HCT116 (cell line): ENCODE measurements around the gene TENM4. TPM values are rescaled to one million over a fixed set of nuclear protein-coding genes. Genes with fewer than 3 reads are reported as not detected.

Source experiments
- ATAC-seq: fragments of 200-7000 bp; cut with Tn5 transposase; 2 replicates; pipeline ENCODE4 v1.9.1; 2020; ENCODE audit warnings: mild to moderate bottlenecking, moderate library complexity
- BruUV-seq: library from RNA; stranded (reverse); fragments of 400-500 nt; replicated peaks from 2 replicates; lab custom pipeline; 2021; lab: Mats Ljungman, UMichigan
- CTCF ChIA-PET: fragments of 300-600 bp; sonication (Branson Sonifier 250); formaldehyde crosslinking; loops from one replicate; lab custom pipeline; 2021; ENCODE audit warnings: antibody characterized with exemption; lab: Charles Lee
- POLR2A ChIA-PET: fragments of 300-600, 350-600 bp; sonication (Branson Sonifier 250); formaldehyde crosslinking; loops from one replicate; lab custom pipeline; 2021; ENCODE audit warnings: antibody characterized with exemption; lab: Charles Lee
- RAD21 ChIA-PET, 2 experiments: fragments of 300-600 bp; sonication (Branson Sonifier 250); formaldehyde crosslinking; loops; one replicate each; lab custom pipeline; 2023; ENCODE audit warnings: low total read pairs in 2 of 2; ENCODE audit not compliant: uncharacterized antibody in 2 of 2, unreplicated experiment in 2 of 2, low non-redundant PET in 1 of 2; lab: Charles Lee
- DNase-seq: peaks from one replicate; pipeline ENCODE4 v3.0.0-alpha.2; 2010; ENCODE audit warnings: low read depth, low spot score
- H2AFZ ChIP-seq: fragments of 200-600 bp; shearing (Covaris generic), sonication (generic); 2 replicates; pipeline ENCODE4 v1.6.1; 2017; ENCODE audit warnings: low read depth, mixed run types, mixed read lengths, antibody characterized with exemption, low read length; ENCODE audit not compliant: poor library complexity, severe bottlenecking
- H3K27ac ChIP-seq: 2 replicates; pipeline ENCODE4 v1.5.1; 2012; ENCODE audit warnings: low read depth, low read length
- H3K27me3 ChIP-seq: fragments of 200-600 bp; sonication (generic); 2 replicates; pipeline ENCODE4 v1.6.1; 2016; ENCODE audit warnings: mixed run types, low read length, mixed read lengths; ENCODE audit not compliant: insufficient read depth
- H3K36me3 ChIP-seq, 2 experiments: fragments of 200-500 bp in 1 of 2; fragments of 200-600 bp in 1 of 2; sonication (Bioruptor generic) in 1 of 2; sonication (generic) in 1 of 2; 2 replicates each; pipeline versions ENCODE4 v1.5.1 to v1.6.1; 2014 to 2016; ENCODE audit warnings: low read length in 2 of 2, inconsistent platforms in 1 of 2, mixed read lengths in 1 of 2, mixed run types in 1 of 2; ENCODE audit not compliant: insufficient read depth in 2 of 2, control insufficient read depth in 1 of 2
- H3K4me1 ChIP-seq, 2 experiments: fragments of 200-600 bp in 1 of 2; sonication (generic) in 1 of 2; 2 replicates each; pipeline versions ENCODE4 v1.5.1 to v1.6.1; 2012 to 2017; ENCODE audit warnings: low read length in 2 of 2, inconsistent platforms in 1 of 2, mild to moderate bottlenecking in 1 of 2, mixed read lengths in 1 of 2, mixed run types in 1 of 2, moderate library complexity in 1 of 2; ENCODE audit not compliant: insufficient read depth in 2 of 2, control insufficient read depth in 1 of 2
- H3K4me2 ChIP-seq: fragments of 200-600 bp; sonication (generic); 2 replicates; pipeline ENCODE4 v1.6.1; 2017; ENCODE audit warnings: mixed run types, low read length, mixed read lengths
- H3K4me3 ChIP-seq, 2 experiments: fragments of 200-600 bp in 1 of 2; sonication (generic) in 1 of 2; replicated peaks in 1 of 2; 2 replicates each; pipeline ENCODE4 v1.5.1; 2011 to 2016; ENCODE audit warnings: low read length in 2 of 2, control low read depth in 1 of 2, low read depth in 1 of 2, mild to moderate bottlenecking in 1 of 2, mixed read lengths in 1 of 2, mixed run types in 1 of 2
- H3K79me2 ChIP-seq: fragments of 200-600 bp; sonication (generic); 2 replicates; pipeline ENCODE4 v1.6.1; 2017; ENCODE audit warnings: mild to moderate bottlenecking, mixed run types, low read length, moderate library complexity, mixed read lengths; ENCODE audit not compliant: insufficient read depth
- H3K9ac ChIP-seq: fragments of 200-600 bp; sonication (generic); 2 replicates; pipeline ENCODE4 v1.6.1; 2016; ENCODE audit warnings: low read length, mixed read lengths
- H3K9me2 ChIP-seq: fragments of 200-600 bp; sonication (generic), shearing (Covaris generic); 2 replicates; pipeline ENCODE4 v1.6.1; 2017; ENCODE audit warnings: mixed run types, mild to moderate bottlenecking, moderate library complexity; ENCODE audit not compliant: insufficient read depth
- H3K9me3 ChIP-seq, 2 experiments: fragments of 200-500 bp in 1 of 2; fragments of 200-600 bp in 1 of 2; sonication (Bioruptor generic) in 1 of 2; sonication (generic) in 1 of 2; 2 replicates each; pipeline ENCODE4 v1.6.1; 2014 to 2017; ENCODE audit warnings: low read length in 2 of 2, mixed read lengths in 2 of 2, inconsistent platforms in 1 of 2, low read depth in 1 of 2, mild to moderate bottlenecking in 1 of 2, mixed run types in 1 of 2, moderate library complexity in 1 of 2; ENCODE audit not compliant: control insufficient read depth in 1 of 2, insufficient read depth in 1 of 2
- H4K20me1 ChIP-seq: fragments of 200-600 bp; sonication (generic), shearing (Covaris generic); 2 replicates; pipeline ENCODE4 v1.6.1; 2017; ENCODE audit warnings: mixed run types, mild to moderate bottlenecking, moderate library complexity; ENCODE audit not compliant: insufficient read depth
- CEBPB ChIP-seq: IDR thresholded peaks from 2 replicates; pipeline ENCODE4 v1.6.1; 2012; ENCODE audit warnings: low read depth
- ELF1 ChIP-seq: IDR thresholded peaks from 2 replicates; pipeline ENCODE4 v1.6.1; 2012; ENCODE audit warnings: low read depth, borderline replicate concordance
- EZH2phosphoT487 ChIP-seq: fragments of 200-600 bp; IDR thresholded peaks from 2 replicates; pipeline ENCODE4 v1.6.1; 2018; ENCODE audit warnings: antibody characterized with exemption, borderline replicate concordance
- JUND ChIP-seq: IDR thresholded peaks from 2 replicates; pipeline ENCODE4 v1.6.1; 2012
- POLR2AphosphoS5 ChIP-seq: IDR thresholded peaks from 2 replicates; pipeline ENCODE4 v1.6.1; 2011; ENCODE audit warnings: mild to moderate bottlenecking, low read depth, low read length, moderate library complexity
- RAD21 ChIP-seq: IDR thresholded peaks from 2 replicates; pipeline ENCODE4 v1.6.1; 2012; ENCODE audit warnings: low read depth, mild to moderate bottlenecking
- SIN3A ChIP-seq: IDR thresholded peaks from 2 replicates; pipeline ENCODE4 v1.6.1; 2012; ENCODE audit warnings: low read depth
- SP1 ChIP-seq: IDR thresholded peaks from 2 replicates; pipeline ENCODE4 v1.6.1; 2012; ENCODE audit warnings: low read depth
- SRF ChIP-seq: IDR thresholded peaks from 2 replicates; pipeline ENCODE4 v1.6.1; 2012; ENCODE audit warnings: low read depth
- YY1 ChIP-seq: IDR thresholded peaks from 2 replicates; pipeline ENCODE4 v1.6.1; 2011; ENCODE audit warnings: low read length, low read depth, moderate library complexity, mild to moderate bottlenecking; ENCODE audit not compliant: insufficient replicate concordance; ENCODE audit errors: extremely low read depth
- ZFX ChIP-seq: fragments of 450-650 bp; IDR thresholded peaks from 2 replicates; pipeline ENCODE4 v1.6.1; 2017
- intact Hi-C: fragments of 100-400 bp; cut with micrococcal nuclease; formaldehyde crosslinking; loops from 2 replicates; pipeline ENCODE4 v1.10.0; 2022
- total RNA-seq: library from RNA; stranded (reverse); gene quantifications from one replicate; pipeline ENCODE4 v1.2.1, GENCODE V29; 2021; ENCODE audit not compliant: unreplicated experiment
- TF ChIP-seq, protein P1 (sequence below): IDR thresholded peaks from 2 replicates; pipeline ENCODE4 v1.6.1; 2011; ENCODE audit warnings: mild to moderate bottlenecking, low read length, moderate library complexity; ENCODE audit not compliant: insufficient replicate concordance; ENCODE audit errors: extremely low read depth
- TF ChIP-seq, protein P2 (sequence below), 3 experiments: fragments of 200-600 bp in 1 of 3; sonication (generic) in 1 of 3; IDR thresholded peaks in 2 of 3; conservative IDR thresholded peaks in 1 of 3; 2 replicates each; pipeline ENCODE4 v1.5.1; 2012 to 2017; ENCODE audit warnings: low read depth in 2 of 3, low read length in 2 of 3, antibody characterized with exemption in 1 of 3, borderline replicate concordance in 1 of 3, control low read depth in 1 of 3, mild to moderate bottlenecking in 1 of 3, mixed read lengths in 1 of 3, mixed run types in 1 of 3, moderate library complexity in 1 of 3; ENCODE audit not compliant: insufficient read depth in 1 of 3
- TF ChIP-seq, protein P3 (sequence below): IDR thresholded peaks from 2 replicates; pipeline ENCODE4 v1.6.1; 2012; ENCODE audit warnings: low read depth

Gene TENM4
- total RNA-seq, 1 experiment from 2014 or later: 0.05 TPM

DNA sequence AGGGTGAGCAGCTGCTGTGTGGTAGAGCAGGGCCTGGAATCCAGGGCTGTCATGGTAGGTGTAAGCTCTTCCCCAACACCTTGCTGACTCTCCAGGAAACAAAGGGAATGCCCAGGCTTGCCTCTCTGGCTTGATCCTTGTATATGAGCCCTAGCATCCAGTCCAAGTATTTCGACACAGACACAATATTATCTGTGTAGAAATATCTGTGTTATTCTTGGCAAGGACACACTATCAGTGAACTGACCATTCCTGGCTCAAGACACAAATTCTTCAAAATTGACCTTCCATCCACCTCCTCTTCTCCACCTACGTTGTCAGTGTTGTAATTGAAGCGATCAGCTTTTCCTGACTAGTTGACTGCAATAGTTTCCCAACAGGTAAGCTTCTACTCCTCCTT is 554.2 kb downstream of the TENM4 start:
- Histone ChIP-seq H3K4me2 (no peak overlapping the region), H3K9ac (no peak overlapping the region), H3K9me3 (no peaks in the 10 kb centered on the region), H4K20me1 (no peaks in the 10 kb centered on the region; the same call in 1 of the 2 replicates), H3K4me1 (no peaks in the 10 kb centered on the region), H3K27me3 (peaks cover 43% of the 10 kb centered on the region), H2AFZ (no peak overlapping the region), H3K36me3 (no peaks in the 10 kb centered on the region), H3K4me3 (no peak overlapping the region), H3K9me2 (no peaks in the 10 kb centered on the region), H3K79me2 (no peaks in the 10 kb centered on the region), H3K27ac (no peak overlapping the region)
- ATAC-seq (no peak), DNase-seq (no peak)
- TF ChIP-seq SP1: no peak
- TF ChIP-seq EZH2phosphoT487: no peak
- no peak for TF ChIP-seq YY1
- TF ChIP-seq ELF1: no peak
- no peak for TF ChIP-seq JUND
- no peak for TF ChIP-seq RAD21
- TF ChIP-seq, protein P1, sequence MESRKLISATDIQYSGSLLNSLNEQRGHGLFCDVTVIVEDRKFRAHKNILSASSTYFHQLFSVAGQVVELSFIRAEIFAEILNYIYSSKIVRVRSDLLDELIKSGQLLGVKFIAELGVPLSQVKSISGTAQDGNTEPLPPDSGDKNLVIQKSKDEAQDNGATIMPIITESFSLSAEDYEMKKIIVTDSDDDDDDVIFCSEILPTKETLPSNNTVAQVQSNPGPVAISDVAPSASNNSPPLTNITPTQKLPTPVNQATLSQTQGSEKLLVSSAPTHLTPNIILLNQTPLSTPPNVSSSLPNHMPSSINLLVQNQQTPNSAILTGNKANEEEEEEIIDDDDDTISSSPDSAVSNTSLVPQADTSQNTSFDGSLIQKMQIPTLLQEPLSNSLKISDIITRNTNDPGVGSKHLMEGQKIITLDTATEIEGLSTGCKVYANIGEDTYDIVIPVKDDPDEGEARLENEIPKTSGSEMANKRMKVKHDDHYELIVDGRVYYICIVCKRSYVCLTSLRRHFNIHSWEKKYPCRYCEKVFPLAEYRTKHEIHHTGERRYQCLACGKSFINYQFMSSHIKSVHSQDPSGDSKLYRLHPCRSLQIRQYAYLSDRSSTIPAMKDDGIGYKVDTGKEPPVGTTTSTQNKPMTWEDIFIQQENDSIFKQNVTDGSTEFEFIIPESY: no peak
- TF ChIP-seq SIN3A: no peak
- no peak for TF ChIP-seq POLR2AphosphoS5
- TF ChIP-seq SRF: no peak
- TF ChIP-seq CEBPB: no peak
- TF ChIP-seq, protein P2, sequence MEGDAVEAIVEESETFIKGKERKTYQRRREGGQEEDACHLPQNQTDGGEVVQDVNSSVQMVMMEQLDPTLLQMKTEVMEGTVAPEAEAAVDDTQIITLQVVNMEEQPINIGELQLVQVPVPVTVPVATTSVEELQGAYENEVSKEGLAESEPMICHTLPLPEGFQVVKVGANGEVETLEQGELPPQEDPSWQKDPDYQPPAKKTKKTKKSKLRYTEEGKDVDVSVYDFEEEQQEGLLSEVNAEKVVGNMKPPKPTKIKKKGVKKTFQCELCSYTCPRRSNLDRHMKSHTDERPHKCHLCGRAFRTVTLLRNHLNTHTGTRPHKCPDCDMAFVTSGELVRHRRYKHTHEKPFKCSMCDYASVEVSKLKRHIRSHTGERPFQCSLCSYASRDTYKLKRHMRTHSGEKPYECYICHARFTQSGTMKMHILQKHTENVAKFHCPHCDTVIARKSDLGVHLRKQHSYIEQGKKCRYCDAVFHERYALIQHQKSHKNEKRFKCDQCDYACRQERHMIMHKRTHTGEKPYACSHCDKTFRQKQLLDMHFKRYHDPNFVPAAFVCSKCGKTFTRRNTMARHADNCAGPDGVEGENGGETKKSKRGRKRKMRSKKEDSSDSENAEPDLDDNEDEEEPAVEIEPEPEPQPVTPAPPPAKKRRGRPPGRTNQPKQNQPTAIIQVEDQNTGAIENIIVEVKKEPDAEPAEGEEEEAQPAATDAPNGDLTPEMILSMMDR (IDR thresholded peaks at IDR 0.05 in 2 of 3, conservative IDR thresholded peaks at IDR 0.05 in 1 of 3; ENCODE audit: borderline replicate concordance in 1 of 3, insufficient read depth in 1 of 3, low read depth in 2 of 3, low read length in 2 of 3): no peak
- TF ChIP-seq, protein P3, sequence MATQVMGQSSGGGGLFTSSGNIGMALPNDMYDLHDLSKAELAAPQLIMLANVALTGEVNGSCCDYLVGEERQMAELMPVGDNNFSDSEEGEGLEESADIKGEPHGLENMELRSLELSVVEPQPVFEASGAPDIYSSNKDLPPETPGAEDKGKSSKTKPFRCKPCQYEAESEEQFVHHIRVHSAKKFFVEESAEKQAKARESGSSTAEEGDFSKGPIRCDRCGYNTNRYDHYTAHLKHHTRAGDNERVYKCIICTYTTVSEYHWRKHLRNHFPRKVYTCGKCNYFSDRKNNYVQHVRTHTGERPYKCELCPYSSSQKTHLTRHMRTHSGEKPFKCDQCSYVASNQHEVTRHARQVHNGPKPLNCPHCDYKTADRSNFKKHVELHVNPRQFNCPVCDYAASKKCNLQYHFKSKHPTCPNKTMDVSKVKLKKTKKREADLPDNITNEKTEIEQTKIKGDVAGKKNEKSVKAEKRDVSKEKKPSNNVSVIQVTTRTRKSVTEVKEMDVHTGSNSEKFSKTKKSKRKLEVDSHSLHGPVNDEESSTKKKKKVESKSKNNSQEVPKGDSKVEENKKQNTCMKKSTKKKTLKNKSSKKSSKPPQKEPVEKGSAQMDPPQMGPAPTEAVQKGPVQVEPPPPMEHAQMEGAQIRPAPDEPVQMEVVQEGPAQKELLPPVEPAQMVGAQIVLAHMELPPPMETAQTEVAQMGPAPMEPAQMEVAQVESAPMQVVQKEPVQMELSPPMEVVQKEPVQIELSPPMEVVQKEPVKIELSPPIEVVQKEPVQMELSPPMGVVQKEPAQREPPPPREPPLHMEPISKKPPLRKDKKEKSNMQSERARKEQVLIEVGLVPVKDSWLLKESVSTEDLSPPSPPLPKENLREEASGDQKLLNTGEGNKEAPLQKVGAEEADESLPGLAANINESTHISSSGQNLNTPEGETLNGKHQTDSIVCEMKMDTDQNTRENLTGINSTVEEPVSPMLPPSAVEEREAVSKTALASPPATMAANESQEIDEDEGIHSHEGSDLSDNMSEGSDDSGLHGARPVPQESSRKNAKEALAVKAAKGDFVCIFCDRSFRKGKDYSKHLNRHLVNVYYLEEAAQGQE: no peak
- TF ChIP-seq ZFX: no peak
- ChIA-PET RAD21 (no interaction called here), CTCF (no interaction called here), POLR2A (no interaction called here)
- no TSS peak for BruUV-seq
- intact Hi-C loops: no loop called here
